Thoracic aorta (tissue), 2 donors: ENCODE measurements around the gene COA5. TPM values are rescaled to one million over a fixed set of nuclear protein-coding genes. Genes with fewer than 3 reads are reported as not detected.

Experiments
- ATAC-seq: fragments of 150-250 bp; one replicate; pipeline ENCODE4 v1.8.0; 2017; ENCODE audit warnings: low read depth; ENCODE audit not compliant: insufficient number of reproducible peaks, low FRiP score
- DNase-seq: peaks from one replicate; pipeline ENCODE4 v3.0.0-alpha.2; 2020; ENCODE audit warnings: low spot score
- H3K27ac ChIP-seq, 2 donors: fragments of 200-600 bp; sonication (generic); 1 replicate in 1 of 2; 2 replicates in 1 of 2; pipeline ENCODE4 v1.5.1; 2016; ENCODE audit warnings: mild to moderate bottlenecking in 2 of 2, moderate library complexity in 2 of 2
- H3K27me3 ChIP-seq: fragments of 200-600 bp; sonication (generic); replicated peaks from 2 replicates; pipeline ENCODE4 v1.6.0; 2016; ENCODE audit warnings: mild to moderate bottlenecking; ENCODE audit not compliant: insufficient read depth
- H3K36me3 ChIP-seq: fragments of 200-600 bp; sonication (generic); one replicate; pipeline ENCODE4 v1.5.1; 2016
- H3K4me1 ChIP-seq, 2 donors: fragments of 200-600 bp; sonication (generic); 1 replicate in 1 of 2; 2 replicates in 1 of 2; pipeline versions ENCODE4 v1.5.1 to v1.6.0; 2016; ENCODE audit warnings: low read depth in 2 of 2, mild to moderate bottlenecking in 1 of 2; ENCODE audit not compliant: control insufficient read depth in 1 of 2
- H3K4me3 ChIP-seq: fragments of 200-600 bp; sonication (generic); 2 replicates; pipeline ENCODE4 v1.5.1; 2016; ENCODE audit warnings: mild to moderate bottlenecking
- H3K9me3 ChIP-seq: fragments of 200-600 bp; sonication (generic); 2 replicates; pipeline ENCODE4 v1.5.1; 2016
- CTCF ChIP-seq: fragments of 200-600 bp; sonication (generic); IDR thresholded peaks from one replicate; pipeline ENCODE4 v1.5.1; 2019; ENCODE audit warnings: antibody characterized with exemption
- total RNA-seq, 2 donors: library from RNA; depleted of rRNA; stranded (reverse); fragments of >200 nt; gene quantifications; one replicate each; pipeline versions ENCODE4 v1.1.0 to v1.2.3, GENCODE V29; 2016

Gene COA5
- total RNA-seq, 2 donors from 2014 or later = 29.8 to 37.5 TPM

GRCh38 chr2:98552499-98553179, 55.7 kb downstream of the COA5 start:
- DNase-seq (no peak), ATAC-seq (no peak)
- H3K27me3 ChIP-seq = no peaks in the 10 kb centered on the region
- H3K36me3 ChIP-seq = peaks cover 25% of the 10 kb centered on the region
- H3K4me3 ChIP-seq = no peak overlapping the region
- no peak overlapping the region for H3K27ac ChIP-seq
- no peak for TF ChIP-seq CTCF
- H3K9me3 ChIP-seq = no peaks in the 10 kb centered on the region
- H3K4me1 ChIP-seq = no peaks in the 10 kb centered on the region

GRCh38 chr2:98551316-98551715, 57.0 kb downstream of the COA5 start:
- H3K4me1 ChIP-seq = no peaks in the 10 kb centered on the region
- ATAC-seq = no peak
- no peaks in the 10 kb centered on the region for H3K9me3 ChIP-seq
- no peaks in the 10 kb centered on the region for H3K27me3 ChIP-seq
- peaks cover 31% of the 10 kb centered on the region for H3K36me3 ChIP-seq
- no peak for DNase-seq
- TF ChIP-seq CTCF = no peak
- no peak overlapping the region for H3K4me3 ChIP-seq
- no peak overlapping the region for H3K27ac ChIP-seq

GRCh38 chr2:98550165-98550564, 58.1 kb downstream of the COA5 start:
- TF ChIP-seq CTCF = no peak
- H3K36me3 ChIP-seq = peaks cover 36% of the 10 kb centered on the region
- ATAC-seq = no peak

More at GRCh38 chr2:98550165-98550564, 58.1 kb downstream of the COA5 start:
- no peak overlapping the region for H3K27ac ChIP-seq
- H3K4me3 ChIP-seq = no peak overlapping the region
- H3K4me1 ChIP-seq = no peaks in the 10 kb centered on the region
- DNase-seq = no peak
- no peaks in the 10 kb centered on the region for H3K27me3 ChIP-seq
- no peaks in the 10 kb centered on the region for H3K9me3 ChIP-seq

Other genes with a start within 250 kb of the COA5 start
- 10 to 100 TPM; 29.4 to 40.6 TPM for gene INPP4A, start 163.7 kb downstream of the COA5 start, total RNA-seq
- 10 to 100 TPM; 32.6 to 38.2 TPM for gene UNC50, start 77 bp upstream of the COA5 start, total RNA-seq
- gene MGAT4A, start 122.6 kb upstream of the COA5 start, total RNA-seq = 10 to 100 TPM; 44.0 to 80.8 TPM